Stimulated activated CD8-positive, alpha-beta memory T cell treated with anti-CD3 and anti-CD28 coated beads, Interleukin-12 subunit alpha, Interleukin-12 subunit beta, amount 100 ng/mL, for 1 hour (primary cell): ENCODE results near the gene TNFRSF13B.
"Not testable (repeated sequence)": the region's sequence is repeated elsewhere in the genome, so short reads cannot be mapped to it uniquely, and the experiment has no call there.

ENCODE experiments used
- DNase-seq: peaks from one replicate; pipeline ENCODE4 v3.0.0-alpha.2; 2020; ENCODE audit warnings: low read depth

TNFRSF13B gene

GRCh38 chr17:16986391-16986790 is 14.5 kb upstream of the TNFRSF13B start:
- DNase-seq, result no peak

GRCh38 chr17:16981928-16982327 is 10.0 kb upstream of the TNFRSF13B start:
- DNase-seq, result no peak

- DNase-seq, result no peak
Measured at GRCh38 chr17:16980813-16981731, 9.2 kb upstream of the TNFRSF13B start.

GRCh38 chr17:16980061-16980460 is 8.1 kb upstream of the TNFRSF13B start:
- no peak for DNase-seq

GRCh38 chr17:16979237-16979823 is 7.4 kb upstream of the TNFRSF13B start:
- DNase-seq, result not testable (repeated sequence)

- no peak for DNase-seq
Measured at GRCh38 chr17:16977932-16978331, 6.0 kb upstream of the TNFRSF13B start.

- DNase-seq, result no peak
Measured at GRCh38 chr17:16976725-16977550, 5.0 kb upstream of the TNFRSF13B start.

- no peak for DNase-seq
Measured at GRCh38 chr17:16975744-16976625, 4.1 kb upstream of the TNFRSF13B start.

GRCh38 chr17:16975277-16975651 is 3.3 kb upstream of the TNFRSF13B start:
- no peak for DNase-seq

- no peak for DNase-seq
Measured at GRCh38 chr17:16974569-16975276, 2.8 kb upstream of the TNFRSF13B start.

GRCh38 chr17:16973760-16974540 is 2.0 kb upstream of the TNFRSF13B start:
- no peak for DNase-seq

- DNase-seq, result not testable (repeated sequence)
Measured at GRCh38 chr17:16973043-16973442, 1.1 kb upstream of the TNFRSF13B start.

GRCh38 chr17:16972346-16972745 is 428 bp upstream of the TNFRSF13B start:
- no peak for DNase-seq

GRCh38 chr17:16969931-16970906 is 1.7 kb downstream of the TNFRSF13B start:
- no peak for DNase-seq

- DNase-seq, result no peak
Measured at GRCh38 chr17:16968786-16969185, 3.1 kb downstream of the TNFRSF13B start.

GRCh38 chr17:16962804-16963203 is 9.1 kb downstream of the TNFRSF13B start:
- no peak for DNase-seq

- DNase-seq, result no peak
Measured at GRCh38 chr17:16961792-16962191, 10.1 kb downstream of the TNFRSF13B start.

GRCh38 chr17:16961022-16961421 is 10.9 kb downstream of the TNFRSF13B start:
- DNase-seq, result not testable (repeated sequence)

- not testable (repeated sequence) for DNase-seq
Measured at GRCh38 chr17:16955011-16955410, 16.9 kb downstream of the TNFRSF13B start.
